K562 (cell line): ENCODE data around the gene SLC11A1.

Experiments used
- CCAR2 ChIP-seq: fragments of 200-400 bp; formaldehyde crosslinking; IDR thresholded peaks from 2 replicates; pipeline ENCODE4 v1.6.1; 2017; ENCODE audit warnings: mild to moderate bottlenecking, low read depth, low read length
- CTCF ChIP-seq, 3 experiments: IDR thresholded peaks in 2 of 3; conservative IDR thresholded peaks in 1 of 3; 2 replicates each; pipeline ENCODE4 v1.5.1; 2011 to 2012; ENCODE audit warnings: low read length in 3 of 3, mild to moderate bottlenecking in 3 of 3, control low read depth in 2 of 3, improper control_type of control experiment in 1 of 3, inconsistent platforms in 1 of 3, low read depth in 1 of 3, mixed read lengths in 1 of 3, moderate library complexity in 1 of 3; ENCODE audit not compliant: insufficient read depth in 2 of 3
- FOXJ3 ChIP-seq: sonication (generic); formaldehyde crosslinking; IDR thresholded peaks from 2 replicates; pipeline ENCODE4 v1.4.0; 2020; ENCODE audit warnings: mild to moderate bottlenecking, missing genetic modification reagents
- HCFC1 ChIP-seq: IDR thresholded peaks from 2 replicates; pipeline ENCODE4 v1.6.1; 2012; ENCODE audit warnings: low read depth, low read length, improper control_type of control experiment
- SREBF2 ChIP-seq: sonication (generic); formaldehyde crosslinking; IDR thresholded peaks from 2 replicates; pipeline ENCODE4 v1.4.0; 2020; ENCODE audit warnings: mild to moderate bottlenecking, missing genetic modification reagents
- ZFX ChIP-seq: sonication (generic); formaldehyde crosslinking; IDR thresholded peaks from 2 replicates; pipeline ENCODE4 v1.8.0; 2022; ENCODE audit warnings: mild to moderate bottlenecking, missing genetic modification reagents, moderate library complexity
- ZNF75A ChIP-seq: fragments of 450-650 bp; formaldehyde crosslinking; IDR thresholded peaks from 2 replicates; pipeline ENCODE4 v1.4.0; 2020; ENCODE audit warnings: mild to moderate bottlenecking
- ZNF780A ChIP-seq: fragments of 250-450 bp; sonication (Bioruptor Pico); IDR thresholded peaks from 2 replicates; pipeline ENCODE4 v1.5.0; 2021; ENCODE audit warnings: mild to moderate bottlenecking

GRCh38 chr2:218401890-218402289 lies 19.8 kb downstream of the SLC11A1 start:
- TF ChIP-seq ZNF780A (CRISPR knock-in tag) = no peak
- TF ChIP-seq CCAR2 = no peak
- TF ChIP-seq ZFX (CRISPR knock-in tag) = no peak
- no peak for TF ChIP-seq HCFC1
- no peak for TF ChIP-seq SREBF2 (CRISPR knock-in tag)
- no peak for TF ChIP-seq ZNF75A
- no peak for TF ChIP-seq CTCF (IDR thresholded peaks at IDR 0.05 in 2 of 3, conservative IDR thresholded peaks at IDR 0.05 in 1 of 3; ENCODE audit: insufficient read depth in 2 of 3, low read depth in 1 of 3, low read length in 3 of 3)
- TF ChIP-seq FOXJ3 (CRISPR knock-in tag) = no peak
